K562 (cell line): ENCODE results near the gene DNPEP. TPM values are rescaled to one million over a fixed set of nuclear protein-coding genes. Genes with fewer than 3 reads are reported as not detected.

Source experiments
- ATAC-seq: fragments of 200-7000 bp; cut with Tn5 transposase; 3 replicates; pipeline ENCODE4 v1.9.1; 2020; ENCODE audit warnings: moderate library complexity
- BruUV-seq: library from RNA; stranded (reverse); fragments of 400-500 nt; replicated peaks from 2 replicates; lab custom pipeline; 2021; lab: Mats Ljungman, UMichigan
- CTCF ChIA-PET: fragments of 300-600 bp; formaldehyde crosslinking; extraction: SDS; loops from one replicate; lab custom pipeline; 2021; ENCODE audit warnings: low intra/inter-chr PET ratio; lab: Yijun Ruan, JAX
- POLR2A ChIA-PET: fragments of 300-600, 350-650 bp; sonication (Branson Sonifier 250); formaldehyde crosslinking; extraction: SDS; loops from one replicate; lab custom pipeline; 2021; ENCODE audit warnings: antibody characterized with exemption, inconsistent platforms; lab: Yijun Ruan, JAX
- DNase-seq, 4 experiments: peaks; one replicate each; pipeline versions ENCODE4 v3.0.0 to v3.0.0-alpha.2; 2011 to 2018; ENCODE audit warnings: low spot score in 3 of 4, mixed read lengths in 3 of 4; ENCODE audit errors: extremely low read depth in 1 of 4
- FAIRE-seq: peaks from 2 replicates; lab custom pipeline; 2011; peaks lifted over from hg19 to GRCh38; lab: Jason Lieb, UNC
- H2AFZ ChIP-seq: 2 replicates; pipeline ENCODE4 v1.6.0; 2011; ENCODE audit warnings: low read depth, low read length, control low read depth, inconsistent platforms
- H3K27ac ChIP-seq: fragments of 200-600 bp; 3 replicates; pipeline ENCODE4 v1.8.0; 2011; ENCODE audit warnings: low read depth, mild to moderate bottlenecking, control low read depth, inconsistent platforms, low read length, moderate library complexity, mixed read lengths; ENCODE audit errors: extremely low read depth
- H3K27me3 ChIP-seq, 2 experiments: fragments of 300-600 bp in 1 of 2; 2 replicates in 1 of 2; 3 replicates in 1 of 2; pipeline versions ENCODE4 v1.6.0 to v1.8.0; 2011; ENCODE audit warnings: inconsistent platforms in 2 of 2, low read length in 2 of 2, mild to moderate bottlenecking in 1 of 2, mixed read lengths in 1 of 2, moderate library complexity in 1 of 2; ENCODE audit not compliant: control insufficient read depth in 2 of 2, insufficient read depth in 2 of 2
- H3K36me3 ChIP-seq: fragments of 300-600 bp; 3 replicates; pipeline ENCODE4 v1.8.0; 2011; ENCODE audit warnings: mild to moderate bottlenecking, low read length, inconsistent platforms; ENCODE audit not compliant: control insufficient read depth, insufficient read depth
- H3K4me1 ChIP-seq, 2 experiments: fragments of 200-600 bp in 1 of 2; replicated peaks in 1 of 2; 2 replicates in 1 of 2; 3 replicates in 1 of 2; pipeline versions ENCODE4 v1.5.1 to v1.8.0; 2011; ENCODE audit warnings: inconsistent platforms in 2 of 2, low read length in 2 of 2, mild to moderate bottlenecking in 1 of 2, mixed read lengths in 1 of 2, moderate library complexity in 1 of 2; ENCODE audit not compliant: control insufficient read depth in 2 of 2, insufficient read depth in 2 of 2
- H3K4me2 ChIP-seq: 2 replicates; pipeline ENCODE4 v1.6.1; 2011; ENCODE audit warnings: low read length, control low read depth, inconsistent platforms, mixed read lengths; ENCODE audit not compliant: insufficient read depth
- H3K4me3 ChIP-seq: fragments of 200-600 bp; sonication (generic), shearing (Covaris generic); 2 replicates; pipeline ENCODE4 v1.5.1; 2016; ENCODE audit warnings: control low read depth, inconsistent platforms
- H3K79me2 ChIP-seq: fragments of 200-600 bp; 3 replicates; pipeline ENCODE4 v1.8.0; 2011; ENCODE audit warnings: low read length, inconsistent platforms; ENCODE audit not compliant: control insufficient read depth, insufficient read depth
- H3K9ac ChIP-seq, 2 experiments: 2 replicates each; pipeline versions ENCODE4 v1.6.0 to v1.6.1; 2011; ENCODE audit warnings: low read depth in 2 of 2, low read length in 2 of 2, control low read depth in 1 of 2, inconsistent platforms in 1 of 2, mild to moderate bottlenecking in 1 of 2, mixed read lengths in 1 of 2; ENCODE audit not compliant: insufficient read depth in 1 of 2
- H3K9me1 ChIP-seq: one replicate; pipeline ENCODE4 v1.6.0; 2011; ENCODE audit warnings: inconsistent platforms, mild to moderate bottlenecking, low read length, moderate library complexity; ENCODE audit not compliant: control insufficient read depth, insufficient read depth
- H3K9me3 ChIP-seq: replicated peaks from 2 replicates; pipeline ENCODE4 v1.5.1; 2011; ENCODE audit warnings: low read depth, low read length, inconsistent platforms; ENCODE audit not compliant: control insufficient read depth, insufficient read depth
- H4K20me1 ChIP-seq: replicated peaks from 2 replicates; pipeline ENCODE4 v1.6.1; 2011; ENCODE audit warnings: low read length, inconsistent platforms, mixed read lengths; ENCODE audit not compliant: control insufficient read depth, insufficient read depth
- ADNP ChIP-seq: fragments of 200-800 bp; sonication (Bioruptor generic); IDR thresholded peaks from 2 replicates; pipeline ENCODE4 v1.6.1; 2016; ENCODE audit warnings: missing genetic modification characterization, missing compliant biosample characterization
- BCOR ChIP-seq: fragments of 450-650 bp; IDR thresholded peaks from 2 replicates; pipeline ENCODE4 v1.6.1; 2016
- CC2D1A ChIP-seq: fragments of 450-650 bp; IDR thresholded peaks from 2 replicates; pipeline ENCODE4 v1.6.1; 2017; ENCODE audit warnings: mild to moderate bottlenecking
- CCNT2 ChIP-seq: IDR thresholded peaks from 2 replicates; pipeline ENCODE4 v1.6.1; 2011; ENCODE audit warnings: borderline replicate concordance, low read depth, mild to moderate bottlenecking, moderate library complexity, mixed read lengths, low read length; ENCODE audit not compliant: insufficient read length; ENCODE audit errors: extremely low read depth
- LCOR ChIP-seq: sonication (generic); formaldehyde crosslinking; IDR thresholded peaks from 2 replicates; pipeline ENCODE4 v1.8.0; 2022; ENCODE audit warnings: mild to moderate bottlenecking, missing genetic modification reagents
- SRSF1 ChIP-seq: fragments of 200-400 bp; formaldehyde crosslinking; IDR thresholded peaks from 2 replicates; pipeline ENCODE4 v1.6.1; 2017; ENCODE audit warnings: mild to moderate bottlenecking, low read depth, low read length, moderate library complexity
- ZFP36 ChIP-seq: fragments of 150-350 bp; IDR thresholded peaks from 2 replicates; pipeline ENCODE4 v1.6.1; 2018; ENCODE audit warnings: low read length, low read depth; ENCODE audit not compliant: partially characterized antibody
- WGBS: fragments of 100-300 bp; shearing (Covaris generic); methylation state at CpG from one replicate; pipeline ENCODE4 v1.1.6; 2016; ENCODE audit warnings: low coverage, mixed read lengths; ENCODE audit not compliant: insufficient coverage; ENCODE audit errors: missing lambda C conversion rate; 5-methylcytosine and 5-hydroxymethylcytosine counted together
- in situ Hi-C: fragments of 300-500 bp; cut with MboI; formaldehyde crosslinking; loops from 4 replicates; pipeline ENCODE4 v1.15.0; 2018; ENCODE audit warnings: inconsistent platforms, mixed read lengths
- intact Hi-C: fragments of 100-400 bp; cut with micrococcal nuclease; formaldehyde crosslinking; loops from 2 replicates; pipeline ENCODE4 v1.14.2; 2022
- polyA plus RNA-seq, 8 experiments: library from polyadenylated mRNA; depleted of rRNA in 4 of 8; stranded (reverse) in 5 of 8; unstranded in 3 of 8; fragments of >200 nt; fragmentation: Nextera tagmentation in 2 of 8; fragmentation: Illumina TruSeq in 1 of 8; extraction: Ambion mirVana in 2 of 8; extraction: Trizol in 1 of 8; gene quantifications; 2 replicates each; pipeline versions ENCODE4 v1.2.1 to v1.2.3, GENCODE V29; 2011 to 2014; ENCODE audit warnings: inconsistent platforms in 1 of 8, missing spikeins in 1 of 8
- total RNA-seq, 7 experiments: library from RNA; depleted of rRNA in 6 of 7; stranded (reverse); fragments of >200 nt in 6 of 7; fragmentation: Illumina TruSeq in 2 of 7; extraction: Trizol in 2 of 7; gene quantifications; 2 replicates each; pipeline versions ENCODE4 v1.2.1 to v1.2.3, GENCODE V29; 2011 to 2021; ENCODE audit warnings: low replicate concordance in 1 of 7
- TF ChIP-seq, protein P1 (sequence below): sonication (generic); formaldehyde crosslinking; IDR thresholded peaks from 2 replicates; pipeline ENCODE4 v1.8.0; 2023; ENCODE audit warnings: mild to moderate bottlenecking, missing genetic modification reagents
- TF ChIP-seq, protein P2 (sequence below): fragments of 250-450 bp; sonication (Bioruptor Pico); IDR thresholded peaks from 2 replicates; pipeline ENCODE4 v1.9.0; 2021; ENCODE audit warnings: mild to moderate bottlenecking, inconsistent platforms
- TF ChIP-seq, protein P3 (sequence below): fragments of 250-450 bp; sonication (Bioruptor Pico); IDR thresholded peaks from 2 replicates; pipeline ENCODE4 v1.5.0; 2021; ENCODE audit warnings: mild to moderate bottlenecking, moderate library complexity

The DNPEP gene
- total and polyA plus RNA-seq, 9 of the 15 experiments (the other 6 are each of a cell fraction or from before 2014, with no cell fraction given) = 34.6 to 71.4 (median 45.5) TPM

DNA sequence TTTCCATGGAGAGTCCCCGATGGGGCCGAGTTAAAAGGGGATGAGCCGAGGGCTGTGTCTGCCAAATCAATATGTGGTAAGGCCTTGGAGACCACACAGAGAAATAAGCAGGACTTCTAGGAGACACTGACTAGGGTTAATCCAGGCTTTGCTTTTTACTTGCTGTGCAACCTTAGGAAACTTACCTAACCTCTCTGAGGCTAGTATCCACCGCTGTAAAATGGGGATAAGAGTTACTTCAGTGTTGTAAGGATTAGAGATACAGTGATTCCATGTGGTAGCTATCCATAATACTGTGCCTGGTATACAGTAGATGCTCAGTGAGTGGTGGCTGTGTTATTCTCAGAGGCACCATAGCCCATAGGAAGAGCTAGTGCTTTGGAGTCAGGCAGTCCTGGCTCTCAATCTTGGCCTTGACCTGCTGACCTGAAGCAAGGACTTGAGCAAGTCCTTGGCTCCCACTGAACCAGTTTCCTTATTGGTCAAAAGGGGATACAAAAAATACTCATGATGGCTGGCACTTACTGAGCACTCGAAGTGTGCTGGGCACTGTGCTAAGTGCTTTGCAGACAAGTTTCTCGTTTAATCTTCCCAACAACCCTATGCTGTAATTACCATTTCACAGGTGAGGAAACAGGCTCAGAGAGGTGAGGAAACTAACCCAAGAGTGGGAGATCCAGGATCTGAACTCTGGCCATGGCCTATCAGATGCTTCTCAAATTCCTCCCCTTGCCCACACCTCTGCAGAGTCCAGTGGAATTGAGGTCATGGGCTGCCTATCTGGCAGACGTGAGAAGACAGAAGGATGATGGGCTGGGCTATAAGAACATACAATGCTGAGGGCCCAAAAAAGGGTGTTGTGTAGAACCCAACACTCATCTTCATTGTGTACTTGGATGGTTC, 18.5 kb upstream of the DNPEP start:
- 68% methylated on average over 7 of the region's 7 CpGs for WGBS
- H3K36me3 ChIP-seq = no peaks in the 10 kb centered on the region
- peak; percentile 80 for FAIRE-seq
- H3K4me1 ChIP-seq = peaks cover 17 to 18% of the 10 kb centered on the region in 2 experiments
- ATAC-seq = peak; percentile 16
- H3K27ac ChIP-seq = peak overlapping the region; percentile 31; the same call in 1 of the 3 replicates
- H3K4me2 ChIP-seq = no peak overlapping the region; the same call in 1 of the 2 replicates
- no peak for DNase-seq
- CTCF ChIA-PET = interaction anchor here (1.0 kb wide), 1 partner anchor 27 kb away, joined by 4 read pairs; no protein-coding TSS in a partner anchor
- H3K9me3 ChIP-seq = no peaks in the 10 kb centered on the region
- H3K9ac ChIP-seq = peak overlapping the region in 1 of 2 experiments; percentile 27; a peak in 1 of 4 replicates
- in situ Hi-C loops (loop anchor here (5.0 kb wide), 1 partner anchor 126 kb away; no protein-coding TSS in a partner anchor), intact Hi-C loops (no loop called here)
- no peaks in the 10 kb centered on the region for H3K27me3 ChIP-seq
- peak overlapping the region; percentile 62; the same call in 1 of the 2 replicates for H2AFZ ChIP-seq
- H3K4me3 ChIP-seq = no peak overlapping the region
- no TSS peak for BruUV-seq
- POLR2A ChIA-PET = interaction anchor here (0.7 kb wide), 1 partner anchor 9 kb away, joined by 3 read pairs; no protein-coding TSS in a partner anchor
- no peaks in the 10 kb centered on the region for H3K9me1 ChIP-seq
- H3K79me2 ChIP-seq = no peaks in the 10 kb centered on the region
- H4K20me1 ChIP-seq = no peaks in the 10 kb centered on the region
- TF ChIP-seq, protein P1, sequence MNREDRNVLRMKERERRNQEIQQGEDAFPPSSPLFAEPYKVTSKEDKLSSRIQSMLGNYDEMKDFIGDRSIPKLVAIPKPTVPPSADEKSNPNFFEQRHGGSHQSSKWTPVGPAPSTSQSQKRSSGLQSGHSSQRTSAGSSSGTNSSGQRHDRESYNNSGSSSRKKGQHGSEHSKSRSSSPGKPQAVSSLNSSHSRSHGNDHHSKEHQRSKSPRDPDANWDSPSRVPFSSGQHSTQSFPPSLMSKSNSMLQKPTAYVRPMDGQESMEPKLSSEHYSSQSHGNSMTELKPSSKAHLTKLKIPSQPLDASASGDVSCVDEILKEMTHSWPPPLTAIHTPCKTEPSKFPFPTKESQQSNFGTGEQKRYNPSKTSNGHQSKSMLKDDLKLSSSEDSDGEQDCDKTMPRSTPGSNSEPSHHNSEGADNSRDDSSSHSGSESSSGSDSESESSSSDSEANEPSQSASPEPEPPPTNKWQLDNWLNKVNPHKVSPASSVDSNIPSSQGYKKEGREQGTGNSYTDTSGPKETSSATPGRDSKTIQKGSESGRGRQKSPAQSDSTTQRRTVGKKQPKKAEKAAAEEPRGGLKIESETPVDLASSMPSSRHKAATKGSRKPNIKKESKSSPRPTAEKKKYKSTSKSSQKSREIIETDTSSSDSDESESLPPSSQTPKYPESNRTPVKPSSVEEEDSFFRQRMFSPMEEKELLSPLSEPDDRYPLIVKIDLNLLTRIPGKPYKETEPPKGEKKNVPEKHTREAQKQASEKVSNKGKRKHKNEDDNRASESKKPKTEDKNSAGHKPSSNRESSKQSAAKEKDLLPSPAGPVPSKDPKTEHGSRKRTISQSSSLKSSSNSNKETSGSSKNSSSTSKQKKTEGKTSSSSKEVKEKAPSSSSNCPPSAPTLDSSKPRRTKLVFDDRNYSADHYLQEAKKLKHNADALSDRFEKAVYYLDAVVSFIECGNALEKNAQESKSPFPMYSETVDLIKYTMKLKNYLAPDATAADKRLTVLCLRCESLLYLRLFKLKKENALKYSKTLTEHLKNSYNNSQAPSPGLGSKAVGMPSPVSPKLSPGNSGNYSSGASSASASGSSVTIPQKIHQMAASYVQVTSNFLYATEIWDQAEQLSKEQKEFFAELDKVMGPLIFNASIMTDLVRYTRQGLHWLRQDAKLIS (CRISPR knock-in tag) = no peak
- TF ChIP-seq CC2D1A = no peak
- TF ChIP-seq LCOR (CRISPR knock-in tag) = 0 out of 2 replicates have a peak, but pooled peaks have one; percentile 26
- TF ChIP-seq ZFP36 = peak; percentile 75
- TF ChIP-seq ADNP (tag) = peak; percentile 30; the same call in 1 of the 2 replicates
- TF ChIP-seq, protein P2, sequence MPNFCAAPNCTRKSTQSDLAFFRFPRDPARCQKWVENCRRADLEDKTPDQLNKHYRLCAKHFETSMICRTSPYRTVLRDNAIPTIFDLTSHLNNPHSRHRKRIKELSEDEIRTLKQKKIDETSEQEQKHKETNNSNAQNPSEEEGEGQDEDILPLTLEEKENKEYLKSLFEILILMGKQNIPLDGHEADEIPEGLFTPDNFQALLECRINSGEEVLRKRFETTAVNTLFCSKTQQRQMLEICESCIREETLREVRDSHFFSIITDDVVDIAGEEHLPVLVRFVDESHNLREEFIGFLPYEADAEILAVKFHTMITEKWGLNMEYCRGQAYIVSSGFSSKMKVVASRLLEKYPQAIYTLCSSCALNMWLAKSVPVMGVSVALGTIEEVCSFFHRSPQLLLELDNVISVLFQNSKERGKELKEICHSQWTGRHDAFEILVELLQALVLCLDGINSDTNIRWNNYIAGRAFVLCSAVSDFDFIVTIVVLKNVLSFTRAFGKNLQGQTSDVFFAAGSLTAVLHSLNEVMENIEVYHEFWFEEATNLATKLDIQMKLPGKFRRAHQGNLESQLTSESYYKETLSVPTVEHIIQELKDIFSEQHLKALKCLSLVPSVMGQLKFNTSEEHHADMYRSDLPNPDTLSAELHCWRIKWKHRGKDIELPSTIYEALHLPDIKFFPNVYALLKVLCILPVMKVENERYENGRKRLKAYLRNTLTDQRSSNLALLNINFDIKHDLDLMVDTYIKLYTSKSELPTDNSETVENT = no peak
- peak; percentile 88 for TF ChIP-seq BCOR
- no peak for TF ChIP-seq CCNT2
- TF ChIP-seq, protein P3, sequence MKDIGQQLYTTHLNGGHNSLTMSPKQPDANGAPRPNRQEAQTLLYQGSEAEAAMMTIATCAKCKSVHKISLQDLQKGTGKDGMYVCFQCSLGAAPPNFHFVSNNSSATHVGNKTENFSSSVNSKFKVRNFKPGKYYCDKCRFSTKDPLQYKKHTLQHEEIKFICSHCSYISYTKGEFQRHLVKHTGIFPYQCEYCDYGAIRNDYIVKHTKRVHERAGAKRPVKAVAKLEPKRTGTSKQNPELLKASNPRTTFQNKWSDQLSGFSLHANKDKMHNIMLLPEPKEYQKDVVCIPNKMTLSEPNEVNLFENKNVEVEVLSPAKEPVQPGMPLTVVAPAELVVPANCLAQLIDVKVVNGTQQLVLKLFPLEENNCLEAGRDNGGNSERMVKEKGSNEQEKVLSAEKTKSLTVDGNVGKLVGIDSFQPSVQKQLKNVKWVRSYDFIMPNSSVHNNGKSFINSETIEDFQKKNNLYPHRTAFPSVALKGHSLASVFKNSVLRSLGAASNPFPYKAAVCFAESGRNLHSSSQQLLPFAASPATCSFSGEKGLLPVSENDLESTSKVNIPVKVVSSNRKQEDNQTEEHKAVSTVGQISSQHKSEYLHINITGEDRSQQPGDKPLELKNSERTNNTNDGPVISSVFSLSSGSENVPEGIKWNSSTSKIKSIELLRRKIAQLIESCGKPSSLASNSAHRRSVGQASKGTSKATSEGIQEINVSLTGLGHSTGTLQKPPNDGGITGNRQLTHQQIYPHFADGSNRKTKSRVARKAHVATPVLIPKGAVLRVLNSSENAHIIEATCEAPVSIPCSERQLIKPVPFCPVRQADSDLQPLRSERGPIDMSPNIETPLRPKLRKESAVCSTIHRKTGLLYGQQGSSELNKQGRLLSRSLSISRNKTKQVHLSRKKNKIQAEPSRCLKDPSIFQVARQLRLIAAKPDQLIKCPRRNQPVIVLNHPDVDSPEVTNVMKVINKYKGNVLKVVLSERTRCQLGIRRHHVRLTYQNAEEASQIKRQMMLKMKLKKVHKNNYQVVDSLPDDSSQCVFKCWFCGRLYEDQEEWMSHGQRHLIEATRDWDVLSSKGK (CRISPR knock-in tag) = no peak
- no peak for TF ChIP-seq SRSF1
